Liver (tissue), 9 donors: ENCODE data around the gene RAD51B. TPM values are rescaled to one million over a fixed set of nuclear protein-coding genes. Genes with fewer than 3 reads are reported as not detected.
A peak's percentile ranks its signal among the peaks of the same experiment; 100 is the strongest.

Experiments
- DNase-seq: peaks from one replicate; pipeline ENCODE4 v3.0.0-alpha.2; 2017; ENCODE audit warnings: low spot score
- H3K27ac ChIP-seq, 2 donors: one replicate each; pipeline ENCODE4 v1.7.0; 2013; ENCODE audit warnings: inconsistent platforms in 2 of 2, low read length in 2 of 2, control low read depth in 1 of 2, low read depth in 1 of 2, mild to moderate bottlenecking in 1 of 2
- H3K27me3 ChIP-seq, 4 donors: one replicate each; pipeline versions ENCODE4 v1.6.1 to v1.7.0; 2013; ENCODE audit warnings: low read length in 3 of 4, inconsistent platforms in 1 of 4, mild to moderate bottlenecking in 1 of 4, moderate library complexity in 1 of 4; ENCODE audit not compliant: control insufficient read depth in 4 of 4, insufficient read depth in 4 of 4
- H3K36me3 ChIP-seq, 4 donors: one replicate each; pipeline versions ENCODE4 v1.6.1 to v1.7.0; 2013; ENCODE audit warnings: low read length in 3 of 4, mild to moderate bottlenecking in 3 of 4, low read depth in 1 of 4, moderate library complexity in 1 of 4; ENCODE audit not compliant: control insufficient read depth in 4 of 4, insufficient read depth in 3 of 4
- H3K4me1 ChIP-seq, 4 donors: one replicate each; pipeline versions ENCODE4 v1.6.1 to v1.7.0; 2013; ENCODE audit warnings: low read length in 3 of 4, mild to moderate bottlenecking in 3 of 4, moderate library complexity in 1 of 4; ENCODE audit not compliant: control insufficient read depth in 4 of 4, insufficient read depth in 4 of 4
- H3K4me3 ChIP-seq, 3 donors: one replicate each; pipeline versions ENCODE4 v1.6.1 to v1.7.0; 2013; ENCODE audit warnings: low read length in 3 of 3, control low read depth in 1 of 3, low read depth in 1 of 3, mild to moderate bottlenecking in 1 of 3
- H3K9ac ChIP-seq, 2 donors: one replicate each; pipeline ENCODE4 v1.7.0; 2013; ENCODE audit warnings: low read length in 2 of 2, mild to moderate bottlenecking in 2 of 2, moderate library complexity in 2 of 2, control low read depth in 1 of 2, low read depth in 1 of 2
- H3K9me3 ChIP-seq, 4 donors: one replicate each; pipeline versions ENCODE4 v1.6.1 to v1.7.0; 2013; ENCODE audit warnings: low read length in 3 of 4; ENCODE audit not compliant: control insufficient read depth in 4 of 4
- ATF3 ChIP-seq: IDR thresholded peaks from 2 replicates; pipeline ENCODE4 v1.6.1; 2016; ENCODE audit warnings: antibody characterized with exemption
- CTCF ChIP-seq: fragments of 150-350 bp; IDR thresholded peaks from 2 replicates; pipeline ENCODE4 v1.5.1; 2017; ENCODE audit warnings: improper control_type of control experiment, low read depth, low read length; ENCODE audit not compliant: missing input control
- EGR1 ChIP-seq, 2 donors: IDR thresholded peaks; 2 replicates each; pipeline ENCODE4 v1.6.1; 2016 to 2018; ENCODE audit warnings: antibody characterized with exemption in 2 of 2, low read depth in 2 of 2
- FOXA1 ChIP-seq: IDR thresholded peaks from 2 replicates; pipeline ENCODE4 v1.6.1; 2016; ENCODE audit warnings: antibody characterized with exemption
- FOXA2 ChIP-seq: IDR thresholded peaks from 2 replicates; pipeline ENCODE4 v1.6.1; 2016; ENCODE audit warnings: antibody characterized with exemption
- GABPA ChIP-seq, 2 donors: IDR thresholded peaks in 1 of 2; conservative IDR thresholded peaks in 1 of 2; 2 replicates each; pipeline ENCODE4 v1.6.1; 2016; ENCODE audit warnings: antibody characterized with exemption in 2 of 2, mild to moderate bottlenecking in 1 of 2, moderate library complexity in 1 of 2
- HNF4A ChIP-seq, 2 donors: conservative IDR thresholded peaks; 2 replicates each; pipeline ENCODE4 v1.6.1; 2016; ENCODE audit warnings: antibody characterized with exemption in 2 of 2, mild to moderate bottlenecking in 2 of 2
- HNF4G ChIP-seq: IDR thresholded peaks from 2 replicates; pipeline ENCODE4 v1.6.1; 2016; ENCODE audit warnings: antibody characterized with exemption
- JUND ChIP-seq, 2 donors: IDR thresholded peaks; 2 replicates each; pipeline ENCODE4 v1.6.1; 2016; ENCODE audit warnings: antibody characterized with exemption in 2 of 2
- MAX ChIP-seq: IDR thresholded peaks from 2 replicates; pipeline ENCODE4 v1.6.1; 2016; ENCODE audit warnings: antibody characterized with exemption
- NR2F2 ChIP-seq: IDR thresholded peaks from 2 replicates; pipeline ENCODE4 v1.6.1; 2016; ENCODE audit warnings: antibody characterized with exemption
- REST ChIP-seq: IDR thresholded peaks from 2 replicates; pipeline ENCODE4 v1.6.1; 2016; ENCODE audit warnings: antibody characterized with exemption, mild to moderate bottlenecking
- RXRA ChIP-seq, 2 donors: IDR thresholded peaks; 2 replicates each; pipeline ENCODE4 v1.6.1; 2017 to 2018; ENCODE audit warnings: antibody characterized with exemption in 2 of 2, mild to moderate bottlenecking in 1 of 2
- SP1 ChIP-seq: IDR thresholded peaks from 2 replicates; pipeline ENCODE4 v1.6.1; 2018; ENCODE audit warnings: antibody characterized with exemption, mild to moderate bottlenecking
- TAF1 ChIP-seq: conservative IDR thresholded peaks from 2 replicates; pipeline ENCODE4 v1.6.1; 2016; ENCODE audit warnings: antibody characterized with exemption, mild to moderate bottlenecking
- YY1 ChIP-seq: IDR thresholded peaks from 2 replicates; pipeline ENCODE4 v1.6.1; 2016; ENCODE audit warnings: antibody characterized with exemption, mild to moderate bottlenecking
- ZBTB33 ChIP-seq: IDR thresholded peaks from 2 replicates; pipeline ENCODE4 v1.6.1; 2016; ENCODE audit warnings: antibody characterized with exemption
- WGBS: extraction: QIAGEN DNeasy Blood & Tissue Kit; methylation state at CpG from one replicate; pipeline ENCODE4 v1.1.7; 2013; 5-methylcytosine and 5-hydroxymethylcytosine counted together
- polyA plus RNA-seq, 2 donors: library from polyadenylated mRNA; stranded (reverse) in 1 of 2; unstranded in 1 of 2; fragments of 200-250 nt in 1 of 2; fragments of >200 nt in 1 of 2; fragmentation: Nextera tagmentation in 1 of 2; extraction: Ambion mirVana in 1 of 2; gene quantifications; one replicate each; pipeline versions ENCODE4 v1.2.1 to v1.2.3, GENCODE V29; 2013 to 2015
- total RNA-seq, 2 donors: library from RNA; depleted of rRNA; stranded (reverse); fragments of >200 nt; gene quantifications; one replicate each; pipeline ENCODE4 v1.2.3, GENCODE V29; 2014
- donor health status: healthy.
- donor health status: healthy.
- donor health status: healthy.
- donor health status: healthy.
- donor health status: healthy.

Gene RAD51B
- total and polyA plus RNA-seq, 4 donors: 0.81 to 12.9 (median 2.4) TPM

- Histone ChIP-seq H3K4me1 (peaks cover 0 to 14% (median 6%) of the 10 kb centered on the region in 4 donors), H3K36me3 (no peaks in the 10 kb centered on the region), H3K27ac (no peak overlapping the region), H3K27me3 (no peaks in the 10 kb centered on the region), H3K9me3 (no peaks in the 10 kb centered on the region), H3K9ac (no peak overlapping the region), H3K4me3 (no peak overlapping the region)
- TF ChIP-seq HNF4A (conservative IDR thresholded peaks at IDR 0.05) (peak in 1 of 2 donors; percentile 15), SP1 (no peak), EGR1 (IDR thresholded peaks at IDR 0.05; ENCODE audit: low read depth in 2 of 2) (no peak), FOXA2 (no peak), RXRA (IDR thresholded peaks at IDR 0.05) (no peak)
- 49% methylated on average over 6 of the region's 6 CpGs for WGBS
- no peak for DNase-seq
Measured at GRCh38 chr14:68386950-68387779, 567.6 kb downstream of the RAD51B start.

- WGBS: 95% methylated on average over 3 of the region's 3 CpGs
- Histone ChIP-seq H3K36me3 (no peaks in the 10 kb centered on the region), H3K27ac (no peak overlapping the region), H3K27me3 (no peaks in the 10 kb centered on the region), H3K9me3 (no peaks in the 10 kb centered on the region), H3K4me1 (peaks cover 0 to 26% (median 13%) of the 10 kb centered on the region in 4 donors), H3K9ac (no peak overlapping the region), H3K4me3 (no peak overlapping the region)
- DNase-seq: no peak
- TF ChIP-seq CTCF (no peak), GABPA (IDR thresholded peaks at IDR 0.05 in 1 of 2, conservative IDR thresholded peaks at IDR 0.05 in 1 of 2) (no peak), HNF4A (conservative IDR thresholded peaks at IDR 0.05) (no peak), MAX (no peak), FOXA1 (no peak), FOXA2 (no peak), ATF3 (no peak), TAF1 (no peak), YY1 (no peak), REST (no peak), EGR1 (IDR thresholded peaks at IDR 0.05; ENCODE audit: low read depth in 2 of 2) (no peak), RXRA (IDR thresholded peaks at IDR 0.05) (no peak), JUND (IDR thresholded peaks at IDR 0.05) (no peak), ZBTB33 (no peak), HNF4G (no peak), NR2F2 (no peak)
Measured at GRCh38 chr14:68389943-68390342, 570.4 kb downstream of the RAD51B start.
